ENCODE results near the gene LAIR1.
"Not testable (repeated sequence)": the region's sequence is repeated elsewhere in the genome, so short reads cannot be mapped to it uniquely, and the experiment has no call there.

LAIR1 gene
- 3.0 to 44.2 (median 31.2) reads per million in 3 experiments for total RNA-seq

DNA sequence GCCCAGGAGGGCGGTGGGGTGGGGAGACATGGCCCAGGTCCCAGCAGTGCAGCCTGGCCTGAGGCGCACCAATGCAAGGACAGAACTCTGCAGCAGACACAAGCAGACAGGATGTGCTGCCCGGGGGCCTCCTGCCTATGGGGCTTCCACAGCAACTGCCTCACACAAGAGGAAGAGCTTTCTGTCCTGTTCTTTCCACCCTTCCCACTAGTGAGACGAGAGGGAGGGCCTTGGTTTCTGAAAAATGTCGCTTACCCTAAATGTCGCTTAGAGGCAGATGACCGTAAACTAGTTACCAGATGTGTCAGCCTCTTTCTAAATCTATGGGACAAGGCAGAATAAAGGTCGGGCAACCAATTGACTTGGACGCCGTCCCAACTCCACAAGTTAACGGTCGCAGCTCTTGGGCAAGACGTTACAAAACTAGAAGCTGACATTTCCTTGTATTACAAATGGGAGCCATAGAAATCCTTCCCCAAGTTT is at the start of gene LAIR1:
Gene LAIR1 (minus strand): TSS at position 157 of the 483 bp plus-strand sequence. CDS start 127 bp downstream, at position 30.
- peak; percentile 28 for DNase-seq

GRCh38 chr19:54414156-54414555 is 49.4 kb upstream of the LAIR1 start:
- no peak for DNase-seq

- no peak for DNase-seq
Measured at GRCh38 chr19:54412877-54413276, 48.1 kb upstream of the LAIR1 start.

DNA sequence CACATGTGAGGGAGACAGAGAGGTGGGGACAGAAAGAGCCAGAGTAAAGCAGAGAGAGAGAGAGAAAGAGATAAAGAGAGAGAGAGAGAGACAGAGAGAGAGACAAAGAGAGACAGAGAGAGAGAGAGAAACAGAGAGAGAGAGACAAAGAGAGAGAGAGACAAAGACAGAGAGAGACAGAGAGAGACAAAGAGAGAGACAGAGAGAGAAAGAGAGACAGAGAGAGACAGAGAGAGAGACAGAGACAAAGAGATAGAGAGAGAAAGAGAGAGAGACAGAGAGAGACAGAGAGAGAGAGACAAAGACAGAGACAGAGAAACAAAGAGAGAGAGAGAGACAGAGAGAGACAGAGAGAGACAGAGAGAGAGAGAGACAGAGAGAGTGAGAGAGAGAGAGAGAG is 46.3 kb upstream of the LAIR1 start:
- DNase-seq = no peak

- DNase-seq = no peak
Measured at GRCh38 chr19:54408456-54409026, 43.8 kb upstream of the LAIR1 start.

- no peak for DNase-seq
Measured at GRCh38 chr19:54407780-54408179, 43.0 kb upstream of the LAIR1 start.

- no peak for DNase-seq
Measured at GRCh38 chr19:54405628-54406027, 40.9 kb upstream of the LAIR1 start.

DNA sequence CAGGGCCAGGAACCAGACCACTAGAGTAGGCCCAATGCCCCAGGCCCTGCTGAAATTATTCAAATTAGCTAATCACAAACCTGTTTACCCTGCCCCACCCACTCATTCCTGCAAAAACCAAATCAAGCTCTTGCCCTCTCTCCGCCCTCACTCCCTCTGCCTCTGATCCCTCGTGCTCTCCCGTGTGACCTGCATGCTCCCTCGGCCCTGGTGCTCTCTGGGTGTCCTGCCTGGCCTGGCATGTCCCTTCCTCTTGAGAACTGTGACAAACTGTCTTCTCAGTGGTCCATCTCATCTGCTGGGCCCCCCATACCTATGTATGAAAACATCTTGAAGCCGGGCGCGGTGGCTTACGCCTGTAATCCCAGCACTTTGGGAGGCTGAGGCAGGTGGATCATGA is 38.3 kb upstream of the LAIR1 start:
- DNase-seq = no peak

DNA sequence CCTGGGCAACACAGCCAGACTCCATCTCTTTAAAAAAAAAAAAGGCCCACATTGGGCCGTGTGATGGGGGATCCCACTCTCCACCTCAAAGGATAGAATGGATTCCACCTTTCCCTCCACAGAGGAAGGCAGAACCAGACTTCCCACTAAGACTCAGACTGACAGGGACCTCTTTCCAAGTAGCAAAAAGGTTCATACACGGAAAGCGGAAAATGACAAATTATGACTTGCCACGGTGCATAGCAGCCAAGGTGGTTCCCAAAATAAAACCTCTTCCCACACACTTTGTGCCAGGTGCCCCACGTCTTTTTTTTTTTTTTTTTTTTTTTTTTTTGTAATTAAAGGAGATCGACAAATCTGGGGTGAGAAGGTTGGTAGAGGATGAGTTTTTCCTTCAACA is 36.2 kb upstream of the LAIR1 start:
- DNase-seq = no peak

- no peak for DNase-seq
Measured at GRCh38 chr19:54399189-54399588, 34.5 kb upstream of the LAIR1 start.

DNA sequence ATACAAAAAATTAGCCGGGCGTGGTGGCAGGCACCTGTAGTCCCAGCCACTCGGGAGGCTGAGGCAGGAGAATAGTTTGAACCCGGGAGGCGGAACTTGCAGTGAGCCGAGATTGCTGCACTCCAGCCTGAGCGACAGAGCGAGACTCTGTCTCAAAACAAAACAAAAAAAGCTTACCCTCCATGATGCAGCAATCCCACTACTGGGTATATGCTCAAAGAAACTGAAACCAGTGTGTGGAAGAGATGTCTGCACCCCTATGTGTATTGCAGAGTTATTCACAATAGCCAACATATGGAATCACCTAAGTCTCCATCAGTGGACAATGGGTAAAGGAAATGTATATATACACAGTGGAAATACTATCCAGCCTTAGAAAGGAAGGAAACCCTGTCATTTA is 31.0 kb upstream of the LAIR1 start:
- DNase-seq = no peak

DNA sequence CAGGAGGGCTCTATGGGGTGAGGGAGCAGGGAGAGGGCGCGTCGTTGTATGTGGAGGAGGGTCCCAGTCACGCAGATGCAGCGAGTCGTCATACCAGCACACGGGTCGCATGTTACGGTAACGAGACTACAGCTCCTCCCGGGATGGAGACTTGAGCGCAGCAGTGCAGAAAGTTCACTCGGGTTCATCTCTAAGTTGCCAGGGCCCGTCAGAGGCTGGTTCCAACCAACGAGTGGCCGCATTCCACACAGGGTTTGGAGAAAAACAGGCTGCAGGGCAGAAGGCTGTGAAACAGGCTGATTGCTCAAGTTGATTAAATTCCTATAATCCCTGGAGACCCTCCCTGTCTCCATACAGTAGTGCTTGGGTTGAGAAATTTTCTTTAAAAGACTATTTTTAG is 28.6 kb upstream of the LAIR1 start:
- DNase-seq = no peak

DNA sequence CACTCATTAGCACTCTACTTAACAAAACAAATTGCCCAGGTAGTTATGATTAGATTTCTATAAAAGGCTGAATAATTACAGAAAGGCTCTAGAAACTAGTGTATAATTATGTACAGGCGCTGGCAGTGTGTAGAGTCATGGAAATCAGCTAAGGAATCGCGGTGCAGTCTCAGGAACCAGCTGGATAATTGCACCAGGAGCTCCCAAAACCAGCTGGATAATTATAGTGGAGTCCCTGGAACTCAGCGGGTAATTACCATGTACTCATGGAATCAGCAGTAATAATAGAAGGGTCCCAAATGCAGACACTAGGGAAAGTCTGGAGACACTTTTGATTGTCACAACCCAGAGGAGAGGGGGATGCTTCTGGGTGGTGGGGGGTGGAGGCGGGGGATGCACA is 27.4 kb upstream of the LAIR1 start:
- no peak for DNase-seq

- no peak for DNase-seq
Measured at GRCh38 chr19:54391589-54392061, 26.9 kb upstream of the LAIR1 start.

GRCh38 chr19:54390942-54391577 is 26.3 kb upstream of the LAIR1 start:
- peak; percentile 64 for DNase-seq

GRCh38 chr19:54389553-54389952 is 24.8 kb upstream of the LAIR1 start:
- DNase-seq = no peak

GRCh38 chr19:54388802-54389139 is 24.0 kb upstream of the LAIR1 start:
- no peak for DNase-seq

DNA sequence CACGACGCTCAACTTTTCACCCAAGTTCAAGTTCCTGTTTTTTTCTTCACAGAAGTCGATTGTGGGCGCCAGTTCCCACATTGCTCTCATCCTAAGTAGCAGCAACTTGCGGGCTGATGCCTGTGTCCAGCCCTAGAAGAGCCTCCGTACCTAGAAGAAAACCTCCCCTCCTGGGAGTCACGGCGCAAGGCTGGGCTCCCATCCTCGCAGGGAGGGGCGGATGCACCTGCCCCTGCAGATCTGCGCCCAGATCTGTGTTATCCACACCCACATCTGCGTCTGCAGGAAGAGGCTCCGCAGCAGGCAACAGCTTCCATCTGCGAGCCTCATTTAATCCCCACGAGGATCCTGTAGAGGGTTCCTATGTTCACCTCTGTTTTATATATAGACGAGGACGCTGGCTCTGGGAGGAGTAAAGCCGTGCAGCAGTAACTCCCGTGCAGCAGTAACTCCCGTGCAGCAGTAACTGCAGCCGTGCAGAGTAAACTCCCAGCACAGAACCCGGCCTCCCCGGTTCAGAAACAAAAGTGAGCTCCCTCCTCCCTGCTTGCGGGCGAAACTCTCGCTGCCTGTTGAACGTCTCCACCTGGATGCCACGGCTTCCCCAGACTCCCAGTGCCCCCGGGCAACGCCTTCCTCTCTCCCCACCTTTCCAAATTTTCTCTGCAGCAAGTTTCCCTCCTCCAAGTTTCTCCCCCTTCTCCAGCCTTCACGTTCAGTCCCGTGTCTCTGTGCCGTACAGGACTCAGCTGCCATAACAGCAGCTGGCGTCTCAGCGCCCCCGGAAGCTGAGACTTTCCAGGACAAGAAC is 23.5 kb upstream of the LAIR1 start:
- DNase-seq = peak; percentile 44

DNA sequence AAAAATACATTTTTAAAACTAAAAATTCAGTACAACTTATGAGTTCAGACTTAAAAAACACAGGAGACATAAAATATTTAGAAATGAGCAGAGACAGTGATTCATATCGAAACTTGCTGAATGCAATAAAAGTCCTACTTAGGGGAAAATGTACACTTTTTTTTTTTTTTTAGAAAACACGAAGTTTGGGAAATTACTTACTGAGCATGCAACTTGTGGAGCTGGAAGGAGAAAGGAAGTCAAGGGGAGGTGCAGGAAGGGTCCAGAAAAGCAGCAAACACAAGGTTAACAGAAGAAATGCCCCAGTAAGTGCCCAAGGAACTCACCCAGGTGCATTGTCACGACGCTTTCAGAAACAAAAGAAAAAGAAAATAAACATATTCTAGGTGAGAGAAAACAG is 18.6 kb upstream of the LAIR1 start:
- DNase-seq = no peak

- DNase-seq = not testable (repeated sequence)
Measured at GRCh38 chr19:54382041-54382440, 17.3 kb upstream of the LAIR1 start.

DNA sequence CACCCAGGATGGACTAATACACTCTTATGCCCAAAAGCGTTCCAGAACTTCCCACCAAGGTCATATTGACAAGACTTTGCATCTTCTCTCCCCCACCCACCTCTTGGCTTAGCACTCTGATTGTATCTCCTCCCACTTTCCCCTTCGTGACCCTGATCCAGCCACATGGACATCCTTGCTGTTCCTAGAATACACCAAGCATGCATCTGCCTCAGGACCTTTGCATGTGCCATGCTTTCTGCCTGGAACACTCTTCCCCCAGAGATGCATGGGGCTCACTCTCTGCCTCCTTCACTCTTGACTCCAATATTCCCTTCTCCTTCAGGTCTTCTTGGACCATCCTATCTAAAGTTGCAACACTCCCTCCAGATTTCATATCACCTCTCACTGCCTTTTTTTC is 16.2 kb upstream of the LAIR1 start:
- DNase-seq = no peak

- DNase-seq = no peak
Measured at GRCh38 chr19:54379187-54379678, 14.5 kb upstream of the LAIR1 start.

GRCh38 chr19:54376610-54377285 is 12.0 kb upstream of the LAIR1 start:
- DNase-seq = no peak

Measured in central memory CD4-positive, alpha-beta T cell (primary cell).